Measurements from ENCODE around the gene VPS4B.

The VPS4B gene

GRCh38 chr18:63346031-63346430 is 76.2 kb downstream of the VPS4B start:
- no peak overlapping the region for H3K9ac ChIP-seq (ENCODE audit: low read depth, low read length)
- H3K9me3 ChIP-seq (ENCODE audit: control insufficient read depth, insufficient read depth, low read length): no peaks in the 10 kb centered on the region
- peaks cover 78% of the 10 kb centered on the region for H3K36me3 ChIP-seq (ENCODE audit: control insufficient read depth, insufficient read depth, low read length)
- H3K4me1 ChIP-seq (ENCODE audit: control insufficient read depth, insufficient read depth, low read length): peaks cover 3% of the 10 kb centered on the region
- no peak overlapping the region for H3K4me3 ChIP-seq (ENCODE audit: low read depth, low read length)
- H3K27ac ChIP-seq (ENCODE audit: low read depth, low read length): no peak overlapping the region
- no peaks in the 10 kb centered on the region for H3K27me3 ChIP-seq (ENCODE audit: control insufficient read depth, insufficient read depth, low read length)

- Histone ChIP-seq H3K36me3 (ENCODE audit: control insufficient read depth, insufficient read depth, low read length) (peaks cover 73% of the 10 kb centered on the region), H3K4me1 (ENCODE audit: control insufficient read depth, insufficient read depth, low read length) (peaks cover 13% of the 10 kb centered on the region), H3K4me3 (ENCODE audit: low read depth, low read length) (no peak overlapping the region)
Measured at GRCh38 chr18:63344918-63345317, 77.4 kb downstream of the VPS4B start.

GRCh38 chr18:63344263-63344662 is 78.0 kb downstream of the VPS4B start:
- H3K9ac ChIP-seq (ENCODE audit: low read depth, low read length): no peak overlapping the region
- H3K4me3 ChIP-seq (ENCODE audit: low read depth, low read length): no peak overlapping the region
- peaks cover 70% of the 10 kb centered on the region for H3K36me3 ChIP-seq (ENCODE audit: control insufficient read depth, insufficient read depth, low read length)
- no peaks in the 10 kb centered on the region for H3K27me3 ChIP-seq (ENCODE audit: control insufficient read depth, insufficient read depth, low read length)
- peaks cover 19% of the 10 kb centered on the region for H3K4me1 ChIP-seq (ENCODE audit: control insufficient read depth, insufficient read depth, low read length)
- no peak overlapping the region for H3K27ac ChIP-seq (ENCODE audit: low read depth, low read length)
- no peaks in the 10 kb centered on the region for H3K9me3 ChIP-seq (ENCODE audit: control insufficient read depth, insufficient read depth, low read length)

More at GRCh38 chr18:63344918-63345317, 77.4 kb downstream of the VPS4B start:
- no peaks in the 10 kb centered on the region for H3K9me3 ChIP-seq (ENCODE audit: control insufficient read depth, insufficient read depth, low read length)
- no peaks in the 10 kb centered on the region for H3K27me3 ChIP-seq (ENCODE audit: control insufficient read depth, insufficient read depth, low read length)
- no peak overlapping the region for H3K27ac ChIP-seq (ENCODE audit: low read depth, low read length)
- H3K9ac ChIP-seq (ENCODE audit: low read depth, low read length): no peak overlapping the region

- Histone ChIP-seq H3K9me3 (ENCODE audit: control insufficient read depth, insufficient read depth, low read length) (no peaks in the 10 kb centered on the region), H3K9ac (ENCODE audit: low read depth, low read length) (no peak overlapping the region), H3K36me3 (ENCODE audit: control insufficient read depth, insufficient read depth, low read length) (peaks cover 67% of the 10 kb centered on the region), H3K4me3 (ENCODE audit: low read depth, low read length) (no peak overlapping the region), H3K4me1 (ENCODE audit: control insufficient read depth, insufficient read depth, low read length) (peaks cover 20% of the 10 kb centered on the region), H3K27ac (ENCODE audit: low read depth, low read length) (no peak overlapping the region), H3K27me3 (ENCODE audit: control insufficient read depth, insufficient read depth, low read length) (no peaks in the 10 kb centered on the region)
Measured at GRCh38 chr18:63342206-63342605, 80.1 kb downstream of the VPS4B start.

- peaks cover 20% of the 10 kb centered on the region for H3K4me1 ChIP-seq (ENCODE audit: control insufficient read depth, insufficient read depth, low read length)
- H3K9ac ChIP-seq (ENCODE audit: low read depth, low read length): no peak overlapping the region
- H3K27ac ChIP-seq (ENCODE audit: low read depth, low read length): peak overlapping the region; percentile 16
- peak overlapping the region; percentile 5; the same call in 1 of the 2 replicates for H3K4me3 ChIP-seq (ENCODE audit: low read depth, low read length)
- peaks cover 65% of the 10 kb centered on the region for H3K36me3 ChIP-seq (ENCODE audit: control insufficient read depth, insufficient read depth, low read length)
- no peaks in the 10 kb centered on the region for H3K9me3 ChIP-seq (ENCODE audit: control insufficient read depth, insufficient read depth, low read length)
- no peaks in the 10 kb centered on the region for H3K27me3 ChIP-seq (ENCODE audit: control insufficient read depth, insufficient read depth, low read length)
Measured at GRCh38 chr18:63339920-63340484, 82.3 kb downstream of the VPS4B start.

Data from HUES48 (cell line).